WTC11 (cell line): ENCODE measurements around the gene NSDHL. TPM values are rescaled to one million over a fixed set of nuclear protein-coding genes. Genes with fewer than 3 reads are reported as not detected.

Source experiments
- ATAC-seq: fragments of 200-7000 bp; cut with Tn5 transposase; 2 replicates; pipeline ENCODE4 v1.10.0; 2021; ENCODE audit warnings: mild to moderate bottlenecking, moderate library complexity
- CTCF ChIA-PET: fragments of 300-600 bp; sonication (Branson Sonifier 250); formaldehyde crosslinking; loops from one replicate; lab custom pipeline; 2021; ENCODE audit warnings: antibody characterized with exemption; lab: Charles Lee
- POLR2A ChIA-PET: fragments of 350-600 bp; sonication (Branson Sonifier 250); formaldehyde crosslinking; loops from one replicate; lab custom pipeline; 2021; ENCODE audit warnings: antibody characterized with exemption; lab: Charles Lee
- DNase-seq: peaks from one replicate; pipeline ENCODE4 v3.0.0; 2021; ENCODE audit warnings: low spot score
- H3K27ac Mint-ChIP-seq: 2 replicates; pipeline ENCODE4 v1.8.0; 2021; ENCODE audit warnings: mixed read lengths
- H3K27me3 Mint-ChIP-seq: 2 replicates; pipeline ENCODE4 v1.8.0; 2021; ENCODE audit warnings: low read depth, mild to moderate bottlenecking, moderate library complexity, mixed read lengths
- H3K36me3 Mint-ChIP-seq: 2 replicates; pipeline ENCODE4 v1.8.0; 2021; ENCODE audit warnings: mixed read lengths
- H3K4me1 Mint-ChIP-seq: 2 replicates; pipeline ENCODE4 v1.8.0; 2022; ENCODE audit warnings: mixed read lengths
- H3K4me3 Mint-ChIP-seq: 2 replicates; pipeline ENCODE4 v1.8.0; 2021; ENCODE audit warnings: mild to moderate bottlenecking, moderate library complexity, mixed read lengths
- H3K9me3 Mint-ChIP-seq: 2 replicates; pipeline ENCODE4 v1.8.0; 2021; ENCODE audit warnings: mixed read lengths
- CREB1 ChIP-seq: sonication (generic); formaldehyde crosslinking; IDR thresholded peaks from 2 replicates; pipeline ENCODE4 v1.8.0; 2023; ENCODE audit warnings: mild to moderate bottlenecking, missing genetic modification reagents
- E2F1 ChIP-seq: sonication (generic); formaldehyde crosslinking; IDR thresholded peaks from 2 replicates; pipeline ENCODE4 v1.8.0; 2022; ENCODE audit warnings: mild to moderate bottlenecking, missing genetic modification reagents
- E2F4 ChIP-seq: sonication (generic); formaldehyde crosslinking; IDR thresholded peaks from 2 replicates; pipeline ENCODE4 v1.8.1; 2022; ENCODE audit warnings: low read depth, mild to moderate bottlenecking, moderate library complexity, missing genetic modification reagents, borderline replicate concordance
- ESRRA ChIP-seq: sonication (generic); formaldehyde crosslinking; IDR thresholded peaks from 2 replicates; pipeline ENCODE4 v1.8.1; 2022; ENCODE audit warnings: mild to moderate bottlenecking, missing genetic modification reagents, borderline replicate concordance
- FOXJ3 ChIP-seq: sonication (generic); formaldehyde crosslinking; IDR thresholded peaks from 2 replicates; pipeline ENCODE4 v1.9.0; 2021; ENCODE audit warnings: missing genetic modification reagents, mild to moderate bottlenecking, borderline replicate concordance
- GRHL2 ChIP-seq: fragments of 250-450 bp; sonication (Bioruptor Pico); IDR thresholded peaks from 2 replicates; pipeline ENCODE4 v1.8.0; 2022; ENCODE audit warnings: mild to moderate bottlenecking, moderate library complexity; ENCODE audit not compliant: insufficient replicate concordance, severe bottlenecking
- GTF2I ChIP-seq: fragments of 250-450 bp; sonication (Bioruptor Pico); conservative IDR thresholded peaks from 2 replicates; pipeline ENCODE4 v1.4.0; 2021; ENCODE audit warnings: mild to moderate bottlenecking
- NFYB ChIP-seq: sonication (generic); formaldehyde crosslinking; conservative IDR thresholded peaks from 2 replicates; pipeline ENCODE4 v1.8.0; 2022; ENCODE audit warnings: low read depth, missing genetic modification reagents
- NR2C2 ChIP-seq: sonication (generic); formaldehyde crosslinking; IDR thresholded peaks from 2 replicates; pipeline ENCODE4 v1.8.0; 2022; ENCODE audit warnings: mild to moderate bottlenecking, missing genetic modification reagents
- USF2 ChIP-seq: sonication (generic); formaldehyde crosslinking; IDR thresholded peaks from 2 replicates; pipeline ENCODE4 v1.8.1; 2023; ENCODE audit warnings: mild to moderate bottlenecking, missing genetic modification reagents, moderate library complexity
- ZNF121 ChIP-seq: sonication (generic); formaldehyde crosslinking; IDR thresholded peaks from 2 replicates; pipeline ENCODE4 v1.8.0; 2023; ENCODE audit warnings: missing genetic modification reagents
- ZNF138 ChIP-seq: sonication (generic); formaldehyde crosslinking; conservative IDR thresholded peaks from 2 replicates; pipeline ENCODE4 v1.8.1; 2022; ENCODE audit warnings: mild to moderate bottlenecking, moderate library complexity, missing genetic modification reagents
- ZNF219 ChIP-seq: sonication (generic); formaldehyde crosslinking; IDR thresholded peaks from 2 replicates; pipeline ENCODE4 v1.8.0; 2023; ENCODE audit warnings: missing genetic modification reagents, mild to moderate bottlenecking, borderline replicate concordance
- ZNF416 ChIP-seq: fragments of 250-450 bp; sonication (Bioruptor Pico); IDR thresholded peaks from 2 replicates; pipeline ENCODE4 v1.9.0; 2021; ENCODE audit warnings: mild to moderate bottlenecking, inconsistent platforms
- ZNF532 ChIP-seq: fragments of 250-450 bp; sonication (Bioruptor Pico); IDR thresholded peaks from 2 replicates; pipeline ENCODE4 v1.9.0; 2021; ENCODE audit warnings: mild to moderate bottlenecking, borderline replicate concordance
- total RNA-seq: library from RNA; stranded (reverse); gene quantifications from 3 replicates; pipeline ENCODE4 v1.2.3, GENCODE V29; 2021
- TF ChIP-seq, protein P1 (sequence below): sonication (generic); formaldehyde crosslinking; IDR thresholded peaks from 2 replicates; pipeline ENCODE4 v1.8.1; 2023; ENCODE audit warnings: mild to moderate bottlenecking, missing genetic modification reagents
- TF ChIP-seq, protein P2 (sequence below): sonication (generic); formaldehyde crosslinking; IDR thresholded peaks from 2 replicates; pipeline ENCODE4 v1.8.0; 2022; ENCODE audit warnings: mild to moderate bottlenecking, missing genetic modification reagents

NSDHL gene
- total RNA-seq, 1 experiment from 2014 or later: 22.5 TPM

- TF ChIP-seq E2F1 (CRISPR knock-in tag) (no peak), GTF2I (CRISPR knock-in tag) (no peak), NR2C2 (no peak), ZNF416 (CRISPR knock-in tag) (no peak), ZNF138 (CRISPR knock-in tag) (no peak), USF2 (CRISPR knock-in tag) (no peak), CREB1 (CRISPR knock-in tag) (no peak), ZNF121 (CRISPR knock-in tag) (no peak), ZNF219 (CRISPR knock-in tag) (no peak)
- TF ChIP-seq, protein P1, sequence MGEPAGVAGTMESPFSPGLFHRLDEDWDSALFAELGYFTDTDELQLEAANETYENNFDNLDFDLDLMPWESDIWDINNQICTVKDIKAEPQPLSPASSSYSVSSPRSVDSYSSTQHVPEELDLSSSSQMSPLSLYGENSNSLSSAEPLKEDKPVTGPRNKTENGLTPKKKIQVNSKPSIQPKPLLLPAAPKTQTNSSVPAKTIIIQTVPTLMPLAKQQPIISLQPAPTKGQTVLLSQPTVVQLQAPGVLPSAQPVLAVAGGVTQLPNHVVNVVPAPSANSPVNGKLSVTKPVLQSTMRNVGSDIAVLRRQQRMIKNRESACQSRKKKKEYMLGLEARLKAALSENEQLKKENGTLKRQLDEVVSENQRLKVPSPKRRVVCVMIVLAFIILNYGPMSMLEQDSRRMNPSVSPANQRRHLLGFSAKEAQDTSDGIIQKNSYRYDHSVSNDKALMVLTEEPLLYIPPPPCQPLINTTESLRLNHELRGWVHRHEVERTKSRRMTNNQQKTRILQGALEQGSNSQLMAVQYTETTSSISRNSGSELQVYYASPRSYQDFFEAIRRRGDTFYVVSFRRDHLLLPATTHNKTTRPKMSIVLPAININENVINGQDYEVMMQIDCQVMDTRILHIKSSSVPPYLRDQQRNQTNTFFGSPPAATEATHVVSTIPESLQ: no peak
These were observed 61.6 kb downstream of the NSDHL start (continued) for GRCh38 chrX:152892499-152892898.

- ATAC-seq (peak; percentile 35), DNase-seq (no peak)
- no peak overlapping the region for H3K27ac Mint-ChIP-seq
- H3K9me3 Mint-ChIP-seq: no peaks in the 10 kb centered on the region
- TF ChIP-seq ZNF121 (CRISPR knock-in tag) (0 out of 2 replicates have a peak, but pooled peaks have one; percentile 40), GRHL2 (CRISPR knock-in tag) (no peak)
- CTCF ChIA-PET: interaction anchor here (0.7 to 3.0 kb wide), 6 partner anchors 9 to 21 kb away, joined by 3 to 17 read pairs (median 6); no protein-coding TSS in a partner anchor
- POLR2A ChIA-PET: no interaction called here
- no peak overlapping the region for H3K4me3 Mint-ChIP-seq
- peaks cover 43% of the 10 kb centered on the region for H3K27me3 Mint-ChIP-seq
- no peaks in the 10 kb centered on the region for H3K36me3 Mint-ChIP-seq
- H3K4me1 Mint-ChIP-seq: peaks cover 74% of the 10 kb centered on the region
These were observed 62.4 kb downstream of the NSDHL start for GRCh38 chrX:152892999-152893891.

DNA sequence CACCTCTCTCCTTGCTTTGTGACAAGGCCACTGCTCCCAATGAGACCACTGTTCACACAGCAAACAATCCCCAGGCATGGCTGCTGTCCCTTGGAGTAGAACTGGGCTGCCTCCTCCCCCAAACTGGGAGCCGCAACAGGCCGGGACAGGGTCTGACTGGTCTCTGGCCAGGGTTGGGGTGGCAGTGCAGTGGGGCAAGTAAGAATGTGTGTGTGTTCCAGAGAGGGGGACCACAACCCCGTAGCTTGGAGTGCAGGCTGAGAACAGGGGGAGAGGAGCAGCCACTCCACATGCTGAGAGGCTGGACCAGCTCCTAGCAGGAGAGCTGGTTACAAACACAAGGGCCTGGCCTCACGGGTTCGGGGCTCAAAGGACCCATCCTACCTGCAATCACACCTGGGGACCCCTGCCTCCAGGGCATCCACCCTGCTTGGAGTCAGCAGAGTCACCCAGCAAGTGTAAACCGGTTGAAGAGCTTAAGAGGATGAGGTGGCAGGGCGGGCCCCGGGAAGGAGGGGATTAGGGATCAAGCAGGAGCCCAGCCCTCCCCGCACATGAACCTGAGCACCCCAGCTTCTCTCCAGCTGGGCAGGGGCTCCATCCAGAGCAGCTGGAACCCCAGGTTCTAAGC lies 63.2 kb downstream of the NSDHL start:
- ChIA-PET POLR2A (no interaction called here), CTCF (interaction anchor here (1.5 to 3.0 kb wide), 4 partner anchors 10 to 21 kb away, joined by 3 to 17 read pairs (median 9); no protein-coding TSS in a partner anchor)
- no peak overlapping the region; the same call in 1 of the 2 replicates for H3K27ac Mint-ChIP-seq
- DNase-seq (no peak), ATAC-seq (no peak)
- peaks cover 43% of the 10 kb centered on the region for H3K27me3 Mint-ChIP-seq
- H3K9me3 Mint-ChIP-seq: no peaks in the 10 kb centered on the region
- no peaks in the 10 kb centered on the region for H3K36me3 Mint-ChIP-seq
- H3K4me1 Mint-ChIP-seq: peaks cover 67% of the 10 kb centered on the region
- H3K4me3 Mint-ChIP-seq: no peak overlapping the region
- TF ChIP-seq ESRRA (CRISPR knock-in tag): no peak
- no peak for TF ChIP-seq ZNF532
- TF ChIP-seq FOXJ3 (CRISPR knock-in tag): no peak
- TF ChIP-seq E2F4 (CRISPR knock-in tag): no peak
- TF ChIP-seq NFYB (CRISPR knock-in tag): no peak
- TF ChIP-seq, protein P2, sequence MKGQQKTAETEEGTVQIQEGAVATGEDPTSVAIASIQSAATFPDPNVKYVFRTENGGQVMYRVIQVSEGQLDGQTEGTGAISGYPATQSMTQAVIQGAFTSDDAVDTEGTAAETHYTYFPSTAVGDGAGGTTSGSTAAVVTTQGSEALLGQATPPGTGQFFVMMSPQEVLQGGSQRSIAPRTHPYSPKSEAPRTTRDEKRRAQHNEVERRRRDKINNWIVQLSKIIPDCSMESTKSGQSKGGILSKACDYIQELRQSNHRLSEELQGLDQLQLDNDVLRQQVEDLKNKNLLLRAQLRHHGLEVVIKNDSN (CRISPR knock-in tag): no peak
